ENCODE results near the gene PLCD1.
"Not testable (repeated sequence)": the region's sequence is repeated elsewhere in the genome, so short reads cannot be mapped to it uniquely, and the experiment has no call there.

Gene PLCD1

GRCh38 chr3:37993820-37994638 lies 35.4 kb downstream of the PLCD1 start:
- peaks cover 13% of the 10 kb centered on the region for H3K36me3 Mint-ChIP-seq
- H3K9me3 Mint-ChIP-seq: no peaks in the 10 kb centered on the region
- peak; percentile 38 for ATAC-seq (ENCODE audit: low read depth)
- peak overlapping the region; percentile 87 for H3K27ac Mint-ChIP-seq
- peaks cover 1% of the 10 kb centered on the region for H3K27me3 Mint-ChIP-seq
- H3K4me1 Mint-ChIP-seq: peaks cover 31% of the 10 kb centered on the region
- peak overlapping the region; percentile 96 for H3K4me3 Mint-ChIP-seq
- peak in 1 of 2 donors; percentile 47 for DNase-seq (ENCODE audit: low spot score in 2 of 2)

- H3K9me3 Mint-ChIP-seq: no peaks in the 10 kb centered on the region
- H3K4me1 Mint-ChIP-seq: peaks cover 29% of the 10 kb centered on the region
- peaks cover 13% of the 10 kb centered on the region for H3K36me3 Mint-ChIP-seq
- H3K27ac Mint-ChIP-seq: peak overlapping the region; percentile 87
- H3K4me3 Mint-ChIP-seq: peak overlapping the region; percentile 96
- ATAC-seq (ENCODE audit: low read depth) (no peak), DNase-seq (ENCODE audit: low spot score in 2 of 2) (no peak)
- H3K27me3 Mint-ChIP-seq: peaks cover 1% of the 10 kb centered on the region
Measured at GRCh38 chr3:37993460-37993819, 36.0 kb downstream of the PLCD1 start.

DNA sequence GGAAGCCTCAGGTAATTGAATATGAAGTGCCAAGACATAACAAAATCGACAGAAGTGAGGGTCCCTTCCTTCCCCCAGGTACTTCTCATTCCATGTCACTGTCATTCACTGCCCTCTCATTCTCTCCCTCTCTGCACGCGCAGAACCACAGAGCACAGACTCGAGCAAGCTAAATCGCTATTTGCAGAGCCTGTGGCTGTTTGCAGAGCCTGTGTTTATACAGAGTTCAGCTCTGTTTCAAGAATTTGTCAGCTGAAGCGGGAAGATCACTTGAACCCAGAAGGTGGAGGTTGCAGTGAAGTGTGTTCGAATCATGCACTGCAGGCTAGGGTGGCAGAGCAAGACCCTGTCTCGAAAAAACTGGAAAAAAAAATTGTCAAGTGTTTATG lies 36.4 kb downstream of the PLCD1 start:
- H3K4me3 Mint-ChIP-seq: peak overlapping the region; percentile 96
- peaks cover 1% of the 10 kb centered on the region for H3K27me3 Mint-ChIP-seq
- no peaks in the 10 kb centered on the region for H3K9me3 Mint-ChIP-seq
- DNase-seq (ENCODE audit: low spot score in 2 of 2): no peak
- ATAC-seq (ENCODE audit: low read depth): no peak
- H3K27ac Mint-ChIP-seq: peak overlapping the region; percentile 87
- peaks cover 13% of the 10 kb centered on the region for H3K36me3 Mint-ChIP-seq
- peaks cover 25% of the 10 kb centered on the region for H3K4me1 Mint-ChIP-seq

DNA sequence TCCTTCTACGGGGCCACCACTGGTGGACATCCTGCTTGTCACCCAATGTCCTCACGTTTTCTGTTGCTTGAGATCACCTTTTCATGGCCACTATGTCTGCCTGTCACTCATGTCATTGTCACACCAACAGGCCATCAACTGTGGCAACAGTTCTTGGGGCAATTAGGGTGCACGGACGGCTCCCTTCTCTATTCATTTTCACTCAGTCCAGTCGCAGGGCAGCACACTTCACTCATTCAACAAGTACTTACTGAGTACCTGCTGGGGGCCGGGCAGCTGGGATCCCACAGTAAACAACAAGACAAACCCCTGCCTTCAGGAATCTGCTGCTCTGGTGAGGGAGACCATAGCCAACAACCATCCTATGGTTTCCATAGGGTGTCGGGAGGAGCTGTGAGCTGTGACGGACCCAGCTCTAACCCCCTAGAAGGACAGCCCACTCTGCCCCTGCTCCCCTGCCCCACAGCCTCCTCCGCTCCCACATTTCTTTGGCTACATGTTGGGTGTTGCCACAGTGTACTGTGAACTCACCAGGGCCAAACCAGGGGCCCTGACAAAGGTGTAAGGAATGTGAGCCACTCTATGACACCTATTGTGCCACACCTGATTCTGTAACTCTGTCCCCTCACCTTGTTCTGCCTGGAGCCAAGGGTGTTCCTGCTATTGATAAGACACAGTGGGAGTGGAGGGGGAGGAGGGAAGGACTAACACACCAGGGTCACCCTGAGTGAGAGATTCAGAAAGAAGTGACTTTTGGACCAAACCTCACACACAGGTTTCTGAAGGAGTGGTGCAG lies 37.0 kb downstream of the PLCD1 start:
- H3K27ac Mint-ChIP-seq: no peak overlapping the region
- DNase-seq (ENCODE audit: low spot score in 2 of 2) (no peak), ATAC-seq (ENCODE audit: low read depth) (no peak)
- no peak overlapping the region for H3K4me3 Mint-ChIP-seq
- peaks cover 1% of the 10 kb centered on the region for H3K27me3 Mint-ChIP-seq
- H3K4me1 Mint-ChIP-seq: peaks cover 23% of the 10 kb centered on the region
- H3K36me3 Mint-ChIP-seq: peaks cover 13% of the 10 kb centered on the region
- H3K9me3 Mint-ChIP-seq: no peaks in the 10 kb centered on the region

DNA sequence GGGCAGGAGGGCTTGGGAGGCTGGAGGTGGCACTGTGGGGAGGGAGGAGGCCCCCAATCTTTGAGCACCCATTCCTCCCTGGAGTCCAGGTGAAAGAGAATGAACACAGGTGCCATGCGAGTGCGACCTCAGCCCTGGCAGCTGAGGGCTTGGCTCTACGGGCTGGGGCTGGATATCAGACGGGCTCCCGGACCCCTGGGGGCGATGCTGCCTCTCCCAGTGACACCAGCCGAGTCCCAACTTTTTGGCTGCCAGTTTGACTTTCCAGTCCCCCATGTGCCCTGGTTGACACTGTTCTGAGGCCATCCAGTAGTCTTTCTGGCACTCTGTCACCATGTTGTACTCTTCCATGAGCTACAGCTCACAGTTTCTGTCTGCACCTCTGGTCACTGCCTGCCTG lies 37.6 kb downstream of the PLCD1 start:
- H3K27ac Mint-ChIP-seq: no peak overlapping the region
- DNase-seq (ENCODE audit: low spot score in 2 of 2): no peak
- no peak overlapping the region for H3K4me3 Mint-ChIP-seq
- H3K4me1 Mint-ChIP-seq: peaks cover 21% of the 10 kb centered on the region
- H3K36me3 Mint-ChIP-seq: peaks cover 11% of the 10 kb centered on the region
- no peak for ATAC-seq (ENCODE audit: low read depth)
- peaks cover 1% of the 10 kb centered on the region for H3K27me3 Mint-ChIP-seq
- no peaks in the 10 kb centered on the region for H3K9me3 Mint-ChIP-seq

- peaks cover 3% of the 10 kb centered on the region for H3K27me3 Mint-ChIP-seq
- peaks cover 18% of the 10 kb centered on the region for H3K4me1 Mint-ChIP-seq
- H3K4me3 Mint-ChIP-seq: no peak overlapping the region
- H3K27ac Mint-ChIP-seq: peak overlapping the region; percentile 59
- peaks cover 5% of the 10 kb centered on the region for H3K36me3 Mint-ChIP-seq
- ATAC-seq (ENCODE audit: low read depth) (no peak), DNase-seq (ENCODE audit: low spot score in 2 of 2) (no peak)
- no peaks in the 10 kb centered on the region for H3K9me3 Mint-ChIP-seq
Measured at GRCh38 chr3:37991109-37991508, 38.3 kb downstream of the PLCD1 start.

GRCh38 chr3:37990527-37990926 lies 38.9 kb downstream of the PLCD1 start, which contains the start of gene VILL:
Gene VILL (plus strand): TSS chr3:37990786. CDS start chr3:37993673, 2,887 bp downstream.
- Mint-ChIP-seq H3K36me3 (peaks cover under 1% of the 10 kb centered on the region), H3K4me1 (peaks cover 16% of the 10 kb centered on the region), H3K4me3 (no peak within 1 kb of the TSS), H3K9me3 (no peaks in the 10 kb centered on the region), H3K27ac (peak within 1 kb of the TSS; percentile 59), H3K27me3 (peaks cover 7% of the 10 kb centered on the region)
- ATAC-seq (ENCODE audit: low read depth): no peak
- DNase-seq (ENCODE audit: low spot score in 2 of 2): no peak

GRCh38 chr3:37989821-37990480 lies 39.5 kb downstream of the PLCD1 start:
- H3K9me3 Mint-ChIP-seq: no peaks in the 10 kb centered on the region
- peaks cover 7% of the 10 kb centered on the region for H3K27me3 Mint-ChIP-seq
- peaks cover 11% of the 10 kb centered on the region for H3K4me1 Mint-ChIP-seq
- ATAC-seq (ENCODE audit: low read depth): no peak
- DNase-seq (ENCODE audit: low spot score in 2 of 2): no peak
- no peak overlapping the region for H3K27ac Mint-ChIP-seq
- H3K36me3 Mint-ChIP-seq: no peaks in the 10 kb centered on the region
- no peak overlapping the region for H3K4me3 Mint-ChIP-seq

DNA sequence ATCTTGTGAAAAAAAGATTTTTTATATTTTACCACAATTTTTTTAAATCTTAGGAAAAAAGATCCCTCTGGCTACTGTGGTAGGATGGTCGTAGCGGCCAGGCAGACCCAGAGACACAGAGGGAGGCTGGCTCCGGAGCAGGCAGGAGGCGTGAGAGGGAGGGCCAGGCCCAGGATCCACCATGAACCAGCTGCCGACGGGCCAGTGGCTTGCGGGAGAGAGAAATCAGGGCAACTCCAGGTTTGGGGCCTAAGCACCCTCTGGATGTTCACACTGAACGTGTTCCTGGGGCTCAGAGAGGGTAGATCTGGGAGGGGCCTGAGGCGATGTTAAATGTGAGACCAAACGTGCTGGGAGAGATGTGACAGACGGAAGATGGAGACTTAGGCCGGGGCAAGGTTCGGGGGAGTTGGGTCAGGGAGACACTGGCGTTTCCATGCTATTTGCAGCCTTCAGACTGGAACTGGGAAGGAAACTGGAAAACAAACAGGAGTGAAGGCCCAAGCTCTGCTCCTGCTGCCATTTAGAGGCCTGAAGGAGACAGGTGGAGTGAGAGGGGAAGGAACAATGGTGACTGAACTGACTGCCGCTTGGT lies 40.4 kb downstream of the PLCD1 start:
- H3K27ac Mint-ChIP-seq: no peak overlapping the region

DNA sequence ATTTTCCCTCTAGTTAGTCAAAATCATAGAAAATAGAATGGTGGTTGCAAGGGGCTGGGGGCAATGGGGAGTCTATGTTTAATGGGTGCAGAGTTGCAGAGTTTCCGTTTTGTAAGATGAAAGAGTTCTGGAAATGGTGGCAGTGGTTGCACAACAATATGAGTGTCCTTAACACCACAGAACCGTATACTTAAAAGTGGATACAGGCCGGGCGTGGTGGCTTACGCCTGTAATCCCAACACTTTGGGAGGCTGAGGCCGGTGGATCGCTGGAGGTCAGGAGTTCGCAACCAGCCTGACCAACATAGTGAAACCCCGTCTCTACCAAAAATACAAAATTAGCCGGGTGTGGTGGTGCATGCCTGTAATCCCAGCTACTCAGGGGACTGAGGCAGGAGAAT lies 41.1 kb downstream of the PLCD1 start:
- H3K27ac Mint-ChIP-seq; H3K27me3 Mint-ChIP-seq; DNase-seq (ENCODE audit: low spot score in 2 of 2); H3K4me1 Mint-ChIP-seq; H3K9me3 Mint-ChIP-seq; ATAC-seq (ENCODE audit: low read depth); H3K4me3 Mint-ChIP-seq; H3K36me3 Mint-ChIP-seq: not testable (repeated sequence)

More for the DNA sequence above, 40.4 kb downstream of the PLCD1 start:
- H3K36me3 Mint-ChIP-seq: no peaks in the 10 kb centered on the region
- H3K4me3 Mint-ChIP-seq: no peak overlapping the region
- no peaks in the 10 kb centered on the region for H3K9me3 Mint-ChIP-seq
- DNase-seq (ENCODE audit: low spot score in 2 of 2): no peak
- H3K27me3 Mint-ChIP-seq: peaks cover 7% of the 10 kb centered on the region
- ATAC-seq (ENCODE audit: low read depth): no peak
- H3K4me1 Mint-ChIP-seq: peaks cover 4% of the 10 kb centered on the region

GRCh38 chr3:37987751-37988179 lies 41.7 kb downstream of the PLCD1 start:
- Mint-ChIP-seq H3K4me3 (no peak overlapping the region), H3K27me3 (peaks cover 7% of the 10 kb centered on the region), H3K4me1 (no peaks in the 10 kb centered on the region), H3K27ac (no peak overlapping the region), H3K9me3 (no peaks in the 10 kb centered on the region), H3K36me3 (no peaks in the 10 kb centered on the region)
- no peak for ATAC-seq (ENCODE audit: low read depth)
- DNase-seq (ENCODE audit: low spot score in 2 of 2): no peak

DNA sequence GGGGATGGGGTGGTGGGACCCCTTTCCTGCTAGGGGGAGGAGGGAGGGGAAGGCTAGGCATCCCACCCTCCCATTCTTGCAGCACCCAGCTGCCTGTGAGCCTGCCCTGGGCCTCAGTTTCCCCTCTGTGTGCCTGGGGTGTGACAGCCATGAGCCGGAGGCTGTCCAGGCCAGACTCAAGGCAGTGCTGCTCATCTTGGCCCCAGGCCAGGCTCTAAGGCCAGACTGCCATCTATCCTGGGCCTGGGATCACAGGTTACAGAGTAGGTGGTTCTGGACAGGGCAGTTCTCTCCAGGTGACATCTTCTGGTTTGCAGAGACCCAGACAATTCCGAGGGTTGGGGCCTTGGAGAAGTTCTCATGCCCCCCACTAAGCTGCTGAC lies 42.1 kb downstream of the PLCD1 start:
- DNase-seq (ENCODE audit: low spot score in 2 of 2) (no peak), ATAC-seq (ENCODE audit: low read depth) (no peak)
- H3K4me1 Mint-ChIP-seq: no peaks in the 10 kb centered on the region
- no peak overlapping the region for H3K4me3 Mint-ChIP-seq
- H3K27ac Mint-ChIP-seq: no peak overlapping the region
- H3K36me3 Mint-ChIP-seq: no peaks in the 10 kb centered on the region
- H3K9me3 Mint-ChIP-seq: no peaks in the 10 kb centered on the region
- H3K27me3 Mint-ChIP-seq: peaks cover 7% of the 10 kb centered on the region

- Mint-ChIP-seq H3K4me3 (no peak overlapping the region), H3K9me3 (no peaks in the 10 kb centered on the region), H3K4me1 (no peaks in the 10 kb centered on the region), H3K27me3 (peaks cover 7% of the 10 kb centered on the region), H3K27ac (no peak overlapping the region), H3K36me3 (no peaks in the 10 kb centered on the region)
- ATAC-seq (ENCODE audit: low read depth): no peak
- no peak for DNase-seq (ENCODE audit: low spot score in 2 of 2)
Measured at GRCh38 chr3:37986479-37987314, 42.7 kb downstream of the PLCD1 start.
